Thyroid gland (tissue), 4 donors: ENCODE results near the gene ACTR3C.

Source experiments
- POLR2A ChIP-seq, 2 donors: fragments of 450-650 bp; IDR thresholded peaks; one replicate each; pipeline ENCODE4 v1.6.1; 2017; ENCODE audit warnings: antibody characterized with exemption in 2 of 2, mild to moderate bottlenecking in 2 of 2, moderate library complexity in 1 of 2
- TF ChIP-seq, protein P1 (sequence below), 6 experiments: fragments of 200-600 bp in 3 of 6; fragments of 450-650 bp in 3 of 6; sonication (generic) in 3 of 6; IDR thresholded peaks; one replicate each; pipeline ENCODE4 v1.5.1; 2016 to 2019; ENCODE audit warnings: antibody characterized with exemption in 6 of 6, mild to moderate bottlenecking in 2 of 6, inconsistent platforms in 1 of 6, moderate library complexity in 1 of 6

DNA sequence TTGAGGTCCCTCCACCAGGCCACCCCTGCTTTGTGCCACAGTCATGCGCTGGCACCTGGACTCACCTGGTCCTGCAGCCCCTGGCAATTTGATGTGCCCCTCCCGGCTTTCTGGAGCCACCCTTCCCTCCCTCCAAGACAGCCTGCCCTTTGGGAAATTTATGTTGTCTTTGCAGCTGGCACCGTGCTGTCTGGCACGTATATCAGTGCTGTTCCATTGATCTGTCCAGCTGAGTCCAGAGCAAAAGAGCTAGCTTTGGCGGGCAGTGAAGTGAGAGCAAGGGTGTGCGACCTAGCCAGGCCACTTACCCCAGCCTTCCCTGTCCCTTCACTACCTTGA lies 12.4 kb upstream of the ACTR3C start:
- TF ChIP-seq, protein P1, sequence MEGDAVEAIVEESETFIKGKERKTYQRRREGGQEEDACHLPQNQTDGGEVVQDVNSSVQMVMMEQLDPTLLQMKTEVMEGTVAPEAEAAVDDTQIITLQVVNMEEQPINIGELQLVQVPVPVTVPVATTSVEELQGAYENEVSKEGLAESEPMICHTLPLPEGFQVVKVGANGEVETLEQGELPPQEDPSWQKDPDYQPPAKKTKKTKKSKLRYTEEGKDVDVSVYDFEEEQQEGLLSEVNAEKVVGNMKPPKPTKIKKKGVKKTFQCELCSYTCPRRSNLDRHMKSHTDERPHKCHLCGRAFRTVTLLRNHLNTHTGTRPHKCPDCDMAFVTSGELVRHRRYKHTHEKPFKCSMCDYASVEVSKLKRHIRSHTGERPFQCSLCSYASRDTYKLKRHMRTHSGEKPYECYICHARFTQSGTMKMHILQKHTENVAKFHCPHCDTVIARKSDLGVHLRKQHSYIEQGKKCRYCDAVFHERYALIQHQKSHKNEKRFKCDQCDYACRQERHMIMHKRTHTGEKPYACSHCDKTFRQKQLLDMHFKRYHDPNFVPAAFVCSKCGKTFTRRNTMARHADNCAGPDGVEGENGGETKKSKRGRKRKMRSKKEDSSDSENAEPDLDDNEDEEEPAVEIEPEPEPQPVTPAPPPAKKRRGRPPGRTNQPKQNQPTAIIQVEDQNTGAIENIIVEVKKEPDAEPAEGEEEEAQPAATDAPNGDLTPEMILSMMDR (IDR thresholded peaks at IDR 0.05), result no peak
- no peak for TF ChIP-seq POLR2A (IDR thresholded peaks at IDR 0.05)
